Fibroblast of mammary gland (primary cell): ENCODE data around the gene IGSF3.

Experiments used
- DNase-seq: peaks from one replicate; pipeline ENCODE4 v3.0.0-alpha.2; 2010; ENCODE audit warnings: low read depth
- H3K4me3 ChIP-seq: 2 replicates; pipeline ENCODE4 v1.5.1; 2011; ENCODE audit warnings: low read depth, mild to moderate bottlenecking, low read length, moderate library complexity; ENCODE audit not compliant: control insufficient read depth
- CTCF ChIP-seq: conservative IDR thresholded peaks from 2 replicates; pipeline ENCODE4 v1.5.1; 2011; ENCODE audit warnings: low read depth, low read length, inconsistent platforms; ENCODE audit not compliant: control insufficient read depth, insufficient read depth

Gene IGSF3

GRCh38 chr1:116690396-116690848 is 22.9 kb upstream of the IGSF3 start:
- no peak overlapping the region for H3K4me3 ChIP-seq
- no peak for DNase-seq
- no peak for TF ChIP-seq CTCF

DNA sequence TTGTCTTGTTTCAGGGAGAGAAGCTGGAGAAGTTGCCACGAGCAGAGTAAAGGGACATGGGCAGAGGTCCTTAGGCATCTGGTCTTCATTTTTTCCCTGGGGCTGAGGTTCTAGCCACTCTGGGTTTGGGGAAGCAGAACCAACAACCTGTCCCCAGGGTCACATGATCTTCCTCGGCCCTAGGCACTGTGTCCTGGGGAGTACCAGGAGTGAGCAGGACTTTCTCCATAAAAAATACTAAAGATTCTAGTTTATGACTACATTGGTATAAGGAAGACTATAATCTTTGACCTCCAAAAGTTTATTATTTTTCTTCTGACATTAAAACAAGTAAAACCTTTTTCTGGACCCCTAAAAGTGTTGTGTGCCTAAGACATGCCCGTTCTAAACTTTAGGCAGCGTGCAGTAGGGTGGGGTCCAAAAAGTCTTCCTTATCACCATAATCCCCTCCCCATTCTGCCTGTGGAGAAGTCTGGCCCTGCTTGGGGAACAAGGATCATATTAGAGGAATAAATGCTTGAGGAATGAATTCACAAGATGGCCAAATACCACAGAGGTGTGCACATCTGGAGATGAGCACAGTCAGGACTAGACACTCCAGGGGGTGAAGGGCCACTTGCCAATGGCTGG is 19.3 kb upstream of the IGSF3 start:
- H3K4me3 ChIP-seq, result no peak overlapping the region
- no peak for DNase-seq
- TF ChIP-seq CTCF, result no peak

- no peak for DNase-seq
- no peak overlapping the region for H3K4me3 ChIP-seq
- no peak for TF ChIP-seq CTCF
These were observed 18.6 kb upstream of the IGSF3 start for GRCh38 chr1:116686175-116686574.

DNA sequence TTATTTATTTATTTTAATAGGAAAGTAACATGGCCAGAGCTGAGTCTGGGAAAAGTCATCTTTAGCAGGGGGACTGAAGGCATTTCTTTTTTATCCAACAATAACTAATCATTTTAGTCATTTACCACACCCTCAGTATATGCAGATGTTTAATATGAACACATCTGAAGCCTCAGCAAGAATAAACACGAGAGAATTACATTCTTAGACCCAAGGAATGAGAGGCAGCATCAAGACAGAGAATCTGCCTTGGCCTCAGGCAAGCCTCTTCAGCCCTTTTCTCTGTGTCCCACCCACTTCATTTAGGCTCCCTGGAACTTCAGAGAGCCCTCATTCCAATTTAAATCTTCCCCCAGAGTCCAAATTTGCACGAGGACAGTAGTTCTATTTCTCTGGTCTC is 17.0 kb upstream of the IGSF3 start:
- TF ChIP-seq CTCF, result no peak
- H3K4me3 ChIP-seq, result no peak overlapping the region
- DNase-seq, result no peak

DNA sequence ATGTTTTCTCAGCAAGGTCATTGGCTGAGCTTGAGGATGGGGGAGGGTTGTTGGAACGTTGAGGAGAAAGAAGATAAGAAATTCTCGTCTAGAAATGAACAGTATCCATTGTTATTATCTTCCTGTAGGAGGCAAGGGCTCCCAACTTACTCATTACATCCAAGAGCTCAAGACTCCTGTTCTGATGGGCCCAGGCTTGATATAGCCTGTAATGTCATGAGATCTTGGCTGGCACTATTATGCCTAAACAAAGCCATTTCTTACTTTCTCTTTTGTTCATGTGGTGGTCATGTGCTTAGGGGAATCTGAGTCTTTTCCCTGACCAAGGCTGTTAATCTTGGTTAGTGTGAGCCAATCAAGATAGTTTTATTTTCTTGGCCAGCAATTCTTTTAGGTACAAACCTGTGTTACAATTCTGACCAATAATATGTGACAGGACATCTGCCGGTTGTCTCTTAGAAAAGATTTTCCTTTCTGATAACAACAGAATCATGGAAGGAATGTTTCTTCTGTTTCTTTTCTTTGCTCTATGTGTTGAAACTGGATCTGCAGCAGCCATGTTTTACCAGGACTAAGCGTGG is 15.2 kb upstream of the IGSF3 start:
- no peak for DNase-seq
- H3K4me3 ChIP-seq, result no peak overlapping the region
- no peak for TF ChIP-seq CTCF

DNA sequence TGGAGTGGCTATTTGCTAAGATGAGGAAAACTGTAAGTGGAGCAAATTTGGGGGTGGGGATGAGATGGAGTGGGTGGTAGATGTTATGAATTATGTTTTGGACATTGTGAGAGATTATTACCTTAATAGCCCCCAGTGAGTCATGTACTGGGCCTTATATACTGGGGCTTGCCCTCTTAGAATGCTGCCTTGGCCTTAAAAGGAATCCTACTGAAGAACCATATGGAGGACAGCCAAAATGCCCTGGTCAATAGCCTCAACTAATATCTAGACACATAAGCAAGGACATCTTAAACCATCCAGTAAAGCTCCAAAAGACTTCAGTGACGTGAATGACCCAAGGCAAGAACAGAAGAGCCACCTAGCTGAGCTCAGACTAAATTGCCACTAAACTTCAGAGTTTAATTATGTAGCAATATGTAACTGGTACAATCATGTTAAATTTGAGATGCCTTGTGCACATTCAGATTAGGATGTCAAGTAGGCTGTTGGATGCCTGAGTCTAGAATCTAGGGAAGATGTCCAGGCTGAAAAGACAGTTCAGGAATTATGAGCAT is 13.9 kb upstream of the IGSF3 start:
- no peak overlapping the region for H3K4me3 ChIP-seq
- DNase-seq, result no peak
- TF ChIP-seq CTCF, result no peak
